Right lobe of liver (tissue), 6 donors: ENCODE measurements around the gene TF. TPM values are rescaled to one million over a fixed set of nuclear protein-coding genes. Genes with fewer than 3 reads are reported as not detected.

ENCODE experiments used
- ATAC-seq, 4 donors: fragments of 200-7000 bp; cut with Tn5 transposase; one replicate each; pipeline ENCODE4 v1.9.1; 2020; ENCODE audit warnings: mild to moderate bottlenecking in 4 of 4, moderate library complexity in 4 of 4
- DNase-seq, 3 donors: peaks; one replicate each; pipeline ENCODE4 v3.0.0-alpha.2; 2020
- H3K27ac ChIP-seq, 3 donors: fragments of 200-600 bp; one replicate each; pipeline ENCODE4 v1.8.0; 2022
- H3K27me3 ChIP-seq, 2 donors: fragments of 200-600 bp; one replicate each; pipeline ENCODE4 v1.8.0; 2022
- H3K36me3 ChIP-seq, 4 donors: fragments of 200-600 bp; sonication (generic) in 1 of 4; one replicate each; pipeline versions ENCODE4 v1.5.1 to v1.8.0; 2017 to 2022; ENCODE audit warnings: control low read depth in 1 of 4
- H3K4me1 ChIP-seq, 4 donors: fragments of 200-600 bp; sonication (generic) in 1 of 4; one replicate each; pipeline versions ENCODE4 v1.5.1 to v1.8.0; 2017 to 2022; ENCODE audit warnings: control low read depth in 1 of 4
- H3K4me3 ChIP-seq, 3 donors: fragments of 200-600 bp; one replicate each; pipeline ENCODE4 v1.8.0; 2022
- H3K9me3 ChIP-seq, 4 donors: fragments of 200-600 bp; sonication (generic) in 1 of 4; one replicate each; pipeline versions ENCODE4 v1.5.1 to v1.8.0; 2017 to 2022; ENCODE audit warnings: control low read depth in 1 of 4
- POLR2A ChIP-seq: fragments of 450-650 bp; IDR thresholded peaks from one replicate; pipeline ENCODE4 v1.6.1; 2017; ENCODE audit warnings: antibody characterized with exemption, mild to moderate bottlenecking
- WGBS: methylation state at CpG from one replicate; pipeline ENCODE4 v1.1.6; 2018; ENCODE audit warnings: low coverage, low lambda C conversion rate; ENCODE audit not compliant: insufficient coverage; ENCODE audit errors: missing lambda C conversion rate; 5-methylcytosine and 5-hydroxymethylcytosine counted together
- intact Hi-C, 2 donors: fragments of 100-400 bp; cut with DNase I; formaldehyde crosslinking; loops; one replicate each; pipeline versions ENCODE4 v1.11.2 to v1.14.1; 2022
- total RNA-seq, 6 experiments: library from RNA; depleted of rRNA in 2 of 6; stranded (reverse); fragments of >200 nt in 2 of 6; fragmentation: NEBNext Ultra II Directional in 3 of 6; extraction: Animal tissue kit (Norgen Biotek cat#: 25700) in 3 of 6; gene quantifications; one replicate each; pipeline versions ENCODE4 v1.1.0 to v1.2.4, GENCODE V29; 2016 to 2023
- TF ChIP-seq, protein P1 (sequence below), 4 donors: fragments of 200-600 bp in 3 of 4; fragments of 450-650 bp in 1 of 4; IDR thresholded peaks; one replicate each; pipeline versions ENCODE4 v1.5.1 to v1.8.0; 2016 to 2022; ENCODE audit warnings: antibody characterized with exemption in 4 of 4, mild to moderate bottlenecking in 2 of 4
- donor health status: DM: no; HTN: yes; CAD: no.
- donor health status: DM: no; HTN: no; CAD: no.
- donor health status: DM: no; HTN: no; CAD: no.
- donor health status: DM: no; HTN: yes; CAD: no.
- donor health status: DM: no; HTN: yes; CAD: no.

Gene TF
- total RNA-seq, 6 experiments from 2014 or later: 2,871 to 25,349 (median 17,684) TPM

DNA sequence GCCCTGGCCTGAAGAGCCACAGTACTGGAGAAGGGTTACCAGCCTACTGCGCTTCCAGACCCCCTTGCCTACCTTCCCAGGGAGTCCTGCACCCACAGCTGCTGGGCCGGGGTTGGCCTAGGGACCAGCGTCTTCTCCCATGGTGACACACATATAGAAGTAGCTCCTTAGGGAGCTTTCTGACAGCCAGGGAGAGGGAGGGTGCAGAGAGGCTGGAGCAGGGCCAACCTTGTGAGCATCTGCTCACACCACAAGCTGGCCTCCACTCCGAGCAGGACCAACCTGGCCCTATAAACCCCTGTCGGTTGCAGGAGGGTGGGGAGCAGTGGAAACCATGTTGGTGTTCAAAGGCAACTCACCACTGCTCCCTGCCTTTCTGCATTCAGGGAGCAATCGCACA lies 94.6 kb downstream of the TF start:
- Histone ChIP-seq H3K4me1 (no peaks in the 10 kb centered on the region), H3K4me3 (no peak overlapping the region), H3K9me3 (no peaks in the 10 kb centered on the region), H3K36me3 (no peaks in the 10 kb centered on the region), H3K27me3 (no peaks in the 10 kb centered on the region), H3K27ac (no peak overlapping the region)
- WGBS: no CpG with 5 or more reads among the region's 6 CpGs
- TF ChIP-seq, protein P1, sequence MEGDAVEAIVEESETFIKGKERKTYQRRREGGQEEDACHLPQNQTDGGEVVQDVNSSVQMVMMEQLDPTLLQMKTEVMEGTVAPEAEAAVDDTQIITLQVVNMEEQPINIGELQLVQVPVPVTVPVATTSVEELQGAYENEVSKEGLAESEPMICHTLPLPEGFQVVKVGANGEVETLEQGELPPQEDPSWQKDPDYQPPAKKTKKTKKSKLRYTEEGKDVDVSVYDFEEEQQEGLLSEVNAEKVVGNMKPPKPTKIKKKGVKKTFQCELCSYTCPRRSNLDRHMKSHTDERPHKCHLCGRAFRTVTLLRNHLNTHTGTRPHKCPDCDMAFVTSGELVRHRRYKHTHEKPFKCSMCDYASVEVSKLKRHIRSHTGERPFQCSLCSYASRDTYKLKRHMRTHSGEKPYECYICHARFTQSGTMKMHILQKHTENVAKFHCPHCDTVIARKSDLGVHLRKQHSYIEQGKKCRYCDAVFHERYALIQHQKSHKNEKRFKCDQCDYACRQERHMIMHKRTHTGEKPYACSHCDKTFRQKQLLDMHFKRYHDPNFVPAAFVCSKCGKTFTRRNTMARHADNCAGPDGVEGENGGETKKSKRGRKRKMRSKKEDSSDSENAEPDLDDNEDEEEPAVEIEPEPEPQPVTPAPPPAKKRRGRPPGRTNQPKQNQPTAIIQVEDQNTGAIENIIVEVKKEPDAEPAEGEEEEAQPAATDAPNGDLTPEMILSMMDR (IDR thresholded peaks at IDR 0.05): no peak
- no peak for TF ChIP-seq POLR2A
- ATAC-seq (no peak), DNase-seq (peak in 1 of 3 donors; percentile 29)
- intact Hi-C loops: no loop called here

DNA sequence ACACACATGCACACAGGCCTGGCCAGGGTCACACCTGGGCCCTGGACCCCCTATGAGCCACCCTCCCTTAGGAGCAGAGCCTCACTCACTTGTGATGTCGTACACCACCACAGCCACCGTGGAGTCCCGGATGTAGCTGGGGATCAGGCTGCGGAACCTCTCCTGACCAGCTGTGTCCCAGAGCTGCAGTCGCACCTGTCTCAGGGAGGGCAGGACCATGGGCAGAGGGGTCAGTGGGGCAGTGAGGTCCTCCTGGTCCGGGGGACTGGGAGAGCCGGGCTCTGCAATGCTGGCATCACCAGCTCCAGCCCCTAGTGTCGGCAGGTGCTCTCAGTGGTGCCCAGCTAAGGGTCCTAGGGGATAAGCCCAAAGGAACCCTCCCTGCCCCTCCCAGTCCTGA lies 95.0 kb downstream of the TF start:
- intact Hi-C loops: no loop called here
- H3K36me3 ChIP-seq: no peaks in the 10 kb centered on the region
- no peak overlapping the region for H3K4me3 ChIP-seq
- no peak for DNase-seq
- no peak overlapping the region for H3K27ac ChIP-seq
- WGBS: no CpG with 5 or more reads among the region's 8 CpGs
- ATAC-seq: no peak
- no peaks in the 10 kb centered on the region for H3K4me1 ChIP-seq
- H3K27me3 ChIP-seq: no peaks in the 10 kb centered on the region
- no peak for TF ChIP-seq POLR2A
- TF ChIP-seq, protein P1 (IDR thresholded peaks at IDR 0.05): no peak
- H3K9me3 ChIP-seq: no peaks in the 10 kb centered on the region

DNA sequence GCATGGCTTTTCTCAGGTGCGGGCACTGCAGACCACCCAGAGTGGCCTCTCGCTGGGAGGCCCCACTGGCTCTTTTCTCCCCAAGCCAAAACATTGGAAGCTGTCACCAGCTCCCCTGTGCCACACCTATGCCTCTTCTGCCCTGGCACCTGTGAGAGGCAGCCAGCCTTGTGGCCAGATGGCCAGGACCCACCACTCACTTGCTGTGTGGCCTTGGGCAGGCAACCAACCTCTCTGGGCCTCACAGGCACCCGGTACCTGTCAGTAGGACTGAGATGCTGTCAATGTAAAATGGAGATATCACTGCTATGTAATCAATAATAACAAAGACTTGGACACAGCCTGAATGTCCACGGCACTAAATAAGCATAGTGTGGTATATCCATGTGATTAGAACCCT lies 96.0 kb downstream of the TF start:
- ATAC-seq: no peak
- 70% methylated on average over 1 of the region's 4 CpGs for WGBS
- intact Hi-C loops: no loop called here
- TF ChIP-seq, protein P1 (IDR thresholded peaks at IDR 0.05): no peak
- no peak for TF ChIP-seq POLR2A
- DNase-seq: no peak
- Histone ChIP-seq H3K4me1 (no peaks in the 10 kb centered on the region), H3K27me3 (no peaks in the 10 kb centered on the region), H3K36me3 (no peaks in the 10 kb centered on the region), H3K4me3 (no peak overlapping the region), H3K9me3 (no peaks in the 10 kb centered on the region), H3K27ac (no peak overlapping the region)

DNA sequence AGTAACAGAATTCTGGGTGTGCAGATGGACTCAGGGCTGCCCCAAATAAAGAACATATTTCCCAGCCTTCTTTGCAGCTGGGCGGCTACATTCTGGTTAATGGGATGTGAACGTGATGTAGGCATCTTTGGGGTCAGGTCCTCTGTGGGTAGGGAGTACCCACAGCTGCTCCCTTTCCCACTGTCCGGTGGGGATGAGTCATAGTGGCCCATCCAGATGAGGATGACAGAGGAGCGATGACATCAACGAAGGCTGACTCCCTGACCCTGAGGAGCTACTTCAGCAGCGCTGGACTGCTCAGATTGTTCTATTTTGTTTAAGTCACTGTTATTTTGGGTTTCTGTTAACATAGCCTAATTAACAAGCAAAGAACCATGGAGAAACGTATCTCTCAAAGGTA lies 97.4 kb downstream of the TF start:
- Histone ChIP-seq H3K9me3 (no peaks in the 10 kb centered on the region), H3K4me1 (no peaks in the 10 kb centered on the region), H3K36me3 (no peaks in the 10 kb centered on the region), H3K27ac (no peak overlapping the region), H3K4me3 (no peak overlapping the region), H3K27me3 (no peaks in the 10 kb centered on the region)
- no peak for ATAC-seq
- no peak for DNase-seq
- WGBS: 68% methylated on average over 4 of the region's 7 CpGs
- TF ChIP-seq, protein P1 (IDR thresholded peaks at IDR 0.05): no peak
- no peak for TF ChIP-seq POLR2A
- intact Hi-C loops: no loop called here

DNA sequence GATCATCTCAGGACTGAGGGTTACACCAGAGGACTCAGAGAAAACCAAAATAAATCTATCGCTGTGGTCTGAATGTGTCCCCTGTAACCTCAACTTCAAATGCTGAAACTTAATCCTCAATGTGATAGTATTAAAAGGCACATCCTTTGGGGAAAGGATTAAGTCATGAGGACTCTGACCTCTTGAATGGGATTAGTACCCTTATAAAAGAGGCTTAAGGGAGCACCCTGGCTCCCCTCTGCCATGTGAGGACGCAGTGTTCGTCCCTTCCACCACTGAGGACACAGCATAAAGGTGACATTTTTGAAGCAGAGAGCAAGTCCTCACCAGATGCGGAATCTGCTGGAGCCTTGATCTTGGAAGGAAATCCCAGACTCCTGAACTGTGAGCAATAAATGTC lies 98.9 kb downstream of the TF start:
- ATAC-seq: no peak
- intact Hi-C loops: no loop called here
- Histone ChIP-seq H3K4me1 (no peaks in the 10 kb centered on the region), H3K9me3 (no peaks in the 10 kb centered on the region), H3K36me3 (no peaks in the 10 kb centered on the region), H3K4me3 (no peak overlapping the region), H3K27ac (no peak overlapping the region), H3K27me3 (no peaks in the 10 kb centered on the region)
- no peak for TF ChIP-seq POLR2A
- TF ChIP-seq, protein P1 (IDR thresholded peaks at IDR 0.05): no peak
- 100% methylated on average over 1 of the region's 4 CpGs for WGBS
- DNase-seq: no peak
